Measurements from ENCODE around the gene PCED1B. TPM values are rescaled to one million over a fixed set of nuclear protein-coding genes. Genes with fewer than 3 reads are reported as not detected.
"Not testable (repeated sequence)": the region's sequence is repeated elsewhere in the genome, so short reads cannot be mapped to it uniquely, and the experiment has no call there.

PCED1B gene
- total RNA-seq, 1 donor from 2014 or later = under 0.01 TPM

GRCh38 chr12:47206450-47207339 is 127.3 kb downstream of the PCED1B start:
- DNase-seq (ENCODE audit: low read depth in 2 of 2) = no peak

- DNase-seq (ENCODE audit: low read depth in 2 of 2) = no peak
These were observed 127.9 kb downstream of the PCED1B start for GRCh38 chr12:47207340-47207717.

GRCh38 chr12:47207829-47208248 is 128.4 kb downstream of the PCED1B start:
- no peak for DNase-seq (ENCODE audit: low read depth in 2 of 2)

- no peak for DNase-seq (ENCODE audit: low read depth in 2 of 2)
These were observed 129.6 kb downstream of the PCED1B start for GRCh38 chr12:47209014-47209413.

GRCh38 chr12:47210776-47211175 is 131.4 kb downstream of the PCED1B start:
- DNase-seq (ENCODE audit: low read depth in 2 of 2) = no peak

- no peak for DNase-seq (ENCODE audit: low read depth in 2 of 2)
These were observed 133.2 kb downstream of the PCED1B start for GRCh38 chr12:47212701-47213039.

GRCh38 chr12:47213396-47213795 is 134.0 kb downstream of the PCED1B start:
- DNase-seq (ENCODE audit: low read depth in 2 of 2) = no peak

- DNase-seq (ENCODE audit: low read depth in 2 of 2) = no peak
These were observed 134.7 kb downstream of the PCED1B start for GRCh38 chr12:47214001-47214619.

GRCh38 chr12:47214771-47215170 is 135.3 kb downstream of the PCED1B start:
- DNase-seq (ENCODE audit: low read depth in 2 of 2) = no peak

- no peak for DNase-seq (ENCODE audit: low read depth in 2 of 2)
These were observed 136.8 kb downstream of the PCED1B start for GRCh38 chr12:47216150-47216677.

GRCh38 chr12:47217595-47217869 is 138.1 kb downstream of the PCED1B start:
- not testable (repeated sequence) for DNase-seq (ENCODE audit: low read depth in 2 of 2)

- no peak for DNase-seq (ENCODE audit: low read depth in 2 of 2)
These were observed 138.8 kb downstream of the PCED1B start for GRCh38 chr12:47218191-47218654.

GRCh38 chr12:47219243-47219642 is 139.8 kb downstream of the PCED1B start:
- no peak for DNase-seq (ENCODE audit: low read depth in 2 of 2)

- no peak for DNase-seq (ENCODE audit: low read depth in 2 of 2)
These were observed 142.0 kb downstream of the PCED1B start for GRCh38 chr12:47221256-47222023.

GRCh38 chr12:47222520-47223030 is 143.2 kb downstream of the PCED1B start:
- DNase-seq (ENCODE audit: low read depth in 2 of 2) = no peak

- no peak for DNase-seq (ENCODE audit: low read depth in 2 of 2)
These were observed 143.8 kb downstream of the PCED1B start for GRCh38 chr12:47223031-47223847.

GRCh38 chr12:47223848-47224213 is 144.4 kb downstream of the PCED1B start:
- DNase-seq (ENCODE audit: low read depth in 2 of 2) = peak in 1 of 2 donors; percentile 33

- no peak for DNase-seq (ENCODE audit: low read depth in 2 of 2)
These were observed 145.2 kb downstream of the PCED1B start for GRCh38 chr12:47224563-47225133.

GRCh38 chr12:47225356-47225755 is 145.9 kb downstream of the PCED1B start:
- no peak for DNase-seq (ENCODE audit: low read depth in 2 of 2)

GRCh38 chr12:47226199-47226598 is 146.8 kb downstream of the PCED1B start:
- DNase-seq (ENCODE audit: low read depth in 2 of 2) = no peak

- no peak for DNase-seq (ENCODE audit: low read depth in 2 of 2)
These were observed 149.4 kb downstream of the PCED1B start for GRCh38 chr12:47228802-47229201.
